Activated CD4-positive, alpha-beta T cell treated with anti-CD3 and anti-CD28 coated beads, Interleukin-2, amount 50 U/mL, for 16 hours (primary cell): ENCODE measurements around the gene SPAM1.
"Not testable (repeated sequence)": the region's sequence is repeated elsewhere in the genome, so short reads cannot be mapped to it uniquely, and the experiment has no call there.

ENCODE experiments used
- DNase-seq: peaks from one replicate; pipeline ENCODE4 v3.0.0-alpha.2; 2020

Gene SPAM1, protein sequence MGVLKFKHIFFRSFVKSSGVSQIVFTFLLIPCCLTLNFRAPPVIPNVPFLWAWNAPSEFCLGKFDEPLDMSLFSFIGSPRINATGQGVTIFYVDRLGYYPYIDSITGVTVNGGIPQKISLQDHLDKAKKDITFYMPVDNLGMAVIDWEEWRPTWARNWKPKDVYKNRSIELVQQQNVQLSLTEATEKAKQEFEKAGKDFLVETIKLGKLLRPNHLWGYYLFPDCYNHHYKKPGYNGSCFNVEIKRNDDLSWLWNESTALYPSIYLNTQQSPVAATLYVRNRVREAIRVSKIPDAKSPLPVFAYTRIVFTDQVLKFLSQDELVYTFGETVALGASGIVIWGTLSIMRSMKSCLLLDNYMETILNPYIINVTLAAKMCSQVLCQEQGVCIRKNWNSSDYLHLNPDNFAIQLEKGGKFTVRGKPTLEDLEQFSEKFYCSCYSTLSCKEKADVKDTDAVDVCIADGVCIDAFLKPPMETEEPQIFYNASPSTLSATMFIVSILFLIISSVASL

DNA sequence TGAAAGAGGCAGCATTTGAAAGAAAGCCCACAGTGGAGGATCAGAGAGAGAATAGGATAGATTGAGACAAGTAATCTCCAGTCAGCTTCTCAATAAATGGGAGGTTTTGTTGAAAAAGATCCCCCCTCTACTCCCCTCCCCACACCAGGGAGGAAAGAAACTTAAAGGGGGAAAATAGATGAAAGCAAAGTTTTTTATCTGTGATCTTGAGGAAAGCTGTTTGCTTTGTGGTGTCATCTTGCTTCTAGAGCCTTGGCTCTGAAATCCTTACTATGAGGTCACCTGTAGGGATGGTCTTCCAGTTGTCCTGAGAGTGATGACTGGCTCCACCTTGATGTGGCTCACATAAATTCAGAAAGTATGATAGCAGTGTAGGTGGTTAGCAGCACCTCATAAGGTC lies at the start of gene SPAM1:
Gene SPAM1 (plus strand): TSS at position 301 of the 400 bp plus-strand sequence. CDS start 28,330 bp downstream, outside the sequence.
- DNase-seq = no peak

DNA sequence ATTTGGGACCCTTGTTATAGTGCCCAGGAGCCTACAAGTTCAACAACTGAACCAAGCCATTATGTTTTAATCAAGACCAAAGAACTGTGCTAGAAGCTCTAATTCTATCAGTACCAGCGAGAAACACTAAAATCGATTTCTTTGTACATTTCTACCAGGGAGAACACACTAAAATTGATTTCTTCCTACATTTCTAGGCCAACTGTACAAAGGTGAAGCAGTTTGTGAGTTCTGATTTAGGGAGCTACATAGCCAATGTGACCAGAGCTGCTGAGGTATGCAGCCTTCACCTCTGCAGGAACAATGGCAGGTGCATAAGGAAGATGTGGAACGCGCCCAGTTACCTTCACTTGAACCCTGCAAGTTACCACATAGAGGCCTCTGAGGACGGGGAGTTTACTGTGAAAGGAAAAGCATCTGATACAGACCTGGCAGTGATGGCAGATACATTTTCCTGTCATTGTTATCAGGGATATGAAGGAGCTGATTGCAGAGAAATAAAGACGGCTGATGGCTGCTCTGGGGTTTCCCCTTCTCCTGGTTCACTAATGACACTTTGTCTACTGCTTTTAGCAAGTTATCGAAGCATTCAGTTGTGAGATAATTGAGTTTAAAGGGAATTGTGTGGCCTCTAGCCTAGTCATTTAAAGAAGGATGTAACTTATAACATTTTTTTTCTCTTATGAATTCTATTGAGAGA lies 48.3 kb upstream of the SPAM1 start:
- no peak for DNase-seq

DNA sequence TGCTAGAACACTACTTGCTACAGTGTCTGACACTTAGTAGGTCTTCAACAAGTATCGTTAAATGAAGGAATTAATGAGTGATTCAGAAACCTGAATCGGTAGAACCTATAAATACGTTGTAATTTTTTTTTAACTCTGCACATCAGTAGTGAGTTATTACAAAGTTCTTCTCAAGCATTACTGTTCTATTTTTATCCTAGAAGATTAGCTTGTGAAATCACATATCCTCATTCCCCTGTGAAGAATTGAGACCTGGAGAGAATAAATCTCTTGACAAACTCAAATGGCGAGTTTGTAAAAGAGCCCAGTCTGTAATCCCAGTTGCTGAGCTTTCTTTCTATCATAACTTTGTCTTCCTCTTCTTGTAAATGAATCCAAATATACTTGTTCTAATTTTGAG lies 45.4 kb upstream of the SPAM1 start:
- DNase-seq = no peak

DNA sequence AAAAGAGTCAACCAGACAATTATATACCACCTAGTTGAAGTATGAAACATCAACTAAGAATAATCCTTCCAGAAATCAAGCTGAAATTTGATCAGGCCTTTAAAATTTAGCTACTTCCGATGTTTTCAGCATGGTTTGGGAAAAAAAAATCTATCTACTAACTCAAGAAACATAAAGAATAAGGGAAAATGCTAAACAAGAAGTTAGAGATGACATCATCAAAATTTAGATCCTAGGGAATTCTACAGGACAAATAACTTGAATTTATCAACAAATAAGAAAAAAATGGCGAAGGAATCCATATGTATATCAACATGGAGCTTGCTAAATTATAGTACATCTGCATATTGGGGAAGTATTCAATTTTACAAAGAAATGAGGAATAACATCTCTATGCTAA lies 43.7 kb upstream of the SPAM1 start:
- no peak for DNase-seq

DNA sequence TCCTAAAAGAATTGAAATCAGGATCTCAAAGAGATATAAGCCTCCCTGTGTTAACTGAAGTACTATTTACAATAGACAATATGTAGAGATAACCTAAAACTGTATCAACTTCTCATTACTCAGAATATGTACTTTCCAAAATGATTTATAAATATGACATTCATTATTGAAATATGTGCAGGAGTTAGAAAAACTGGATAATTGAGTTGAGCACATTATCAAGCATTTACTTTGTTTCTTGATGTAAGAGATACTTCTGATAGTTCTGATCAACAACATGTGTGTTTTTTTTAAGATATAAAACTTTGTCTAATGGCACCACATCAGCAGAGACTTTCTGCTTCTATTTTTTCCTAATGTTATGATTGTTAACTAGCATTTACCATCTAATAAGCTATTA lies 41.9 kb upstream of the SPAM1 start:
- DNase-seq = no peak

DNA sequence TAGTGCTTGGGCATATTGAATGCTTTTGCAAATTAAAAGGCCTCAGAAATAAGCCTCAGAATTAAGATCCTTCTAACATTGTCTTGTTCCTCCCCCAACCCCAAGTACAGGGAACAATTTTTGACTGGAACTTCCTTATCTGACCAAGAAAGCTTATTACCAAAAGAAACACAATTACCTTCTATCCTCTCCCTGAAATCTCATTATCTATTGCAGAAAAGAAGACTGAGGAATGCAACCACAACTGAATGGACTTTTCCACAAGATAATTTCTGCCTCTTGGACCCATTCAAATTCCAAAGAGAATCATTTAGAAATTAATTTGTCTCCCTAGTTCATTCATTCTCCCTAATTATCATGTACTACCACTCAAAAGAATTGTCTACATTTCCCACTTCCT lies 36.8 kb upstream of the SPAM1 start:
- DNase-seq = no peak

DNA sequence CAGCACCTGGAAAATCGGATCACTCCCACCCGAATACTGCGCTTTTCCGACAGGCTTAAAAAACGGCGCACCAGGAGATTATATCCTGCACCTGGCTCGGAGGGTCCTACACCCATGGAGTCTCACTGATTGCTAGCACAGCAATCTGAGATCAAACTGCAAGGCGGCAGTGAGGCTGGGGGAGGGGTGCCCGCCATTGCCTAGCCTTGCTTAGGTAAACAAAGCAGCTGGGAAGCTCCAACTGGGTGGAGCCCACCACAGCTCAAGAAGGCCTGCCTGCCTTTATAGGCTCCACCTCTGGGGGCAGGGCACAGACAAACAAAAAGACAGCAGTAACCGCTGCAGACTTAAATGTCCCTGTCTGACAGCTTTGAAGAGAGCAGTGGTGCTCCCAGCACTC lies 30.3 kb upstream of the SPAM1 start:
- DNase-seq = not testable (repeated sequence)

DNA sequence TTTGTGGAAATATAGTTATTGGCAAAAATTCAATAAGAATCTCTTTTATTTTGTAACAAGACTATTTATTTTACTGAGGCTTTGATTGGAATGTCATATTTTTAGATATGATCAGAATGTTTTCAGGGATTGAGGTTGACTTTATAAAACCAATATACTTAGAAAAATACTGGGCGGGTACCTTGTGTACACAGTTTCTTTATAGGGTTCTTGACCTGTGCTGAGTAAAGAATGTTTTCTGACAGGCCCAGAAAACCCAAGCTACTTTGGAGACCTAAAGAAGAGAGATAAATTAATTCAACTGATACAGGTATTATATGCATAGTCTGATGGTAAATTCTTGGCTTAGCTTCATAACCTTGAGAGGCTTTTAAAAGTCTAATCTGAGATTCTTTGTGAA lies 23.9 kb upstream of the SPAM1 start:
- DNase-seq = no peak

DNA sequence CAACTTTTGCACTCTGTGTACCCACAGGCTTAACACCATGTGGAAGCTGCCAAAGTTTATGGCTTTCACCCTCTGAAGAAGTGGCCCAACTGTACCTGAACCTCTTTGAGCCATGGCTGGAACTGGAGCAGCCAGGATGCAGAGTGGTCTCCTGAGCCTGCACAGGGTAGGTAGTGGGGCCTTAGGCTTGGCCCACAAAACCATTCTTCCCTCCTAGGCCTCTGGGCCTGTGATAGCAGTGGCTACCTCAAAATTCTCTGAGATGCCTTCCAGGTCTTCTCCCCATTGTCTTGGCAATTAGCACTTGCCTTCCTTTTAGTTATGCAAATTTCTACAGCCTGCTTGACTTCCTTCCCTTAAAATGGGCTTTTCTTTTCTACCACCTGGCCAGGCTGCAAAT lies 19.3 kb upstream of the SPAM1 start:
- no peak for DNase-seq

DNA sequence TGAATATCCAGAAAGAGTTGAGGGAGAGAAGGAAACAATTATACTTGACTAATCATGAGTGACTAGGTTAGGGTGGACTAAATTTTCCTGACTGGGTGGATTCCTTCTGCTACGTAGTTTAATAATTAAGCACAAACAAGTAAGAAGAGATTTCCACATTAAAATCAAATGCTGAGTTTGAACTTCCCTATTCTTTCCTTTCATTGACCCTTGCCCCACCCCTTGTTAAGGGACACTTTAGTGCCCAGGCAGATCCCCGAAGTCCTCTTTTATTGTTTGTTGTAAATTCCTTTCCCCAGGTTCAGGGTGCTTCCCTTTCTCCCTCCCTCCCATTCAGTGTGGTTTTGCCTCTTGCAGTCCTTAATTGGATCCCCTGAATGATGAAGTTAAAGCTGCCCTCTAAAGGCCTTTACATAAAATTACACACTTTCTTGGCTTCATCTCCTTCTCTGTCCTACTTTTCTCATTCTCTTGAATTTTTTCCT lies 8.8 kb upstream of the SPAM1 start:
- no peak for DNase-seq

DNA sequence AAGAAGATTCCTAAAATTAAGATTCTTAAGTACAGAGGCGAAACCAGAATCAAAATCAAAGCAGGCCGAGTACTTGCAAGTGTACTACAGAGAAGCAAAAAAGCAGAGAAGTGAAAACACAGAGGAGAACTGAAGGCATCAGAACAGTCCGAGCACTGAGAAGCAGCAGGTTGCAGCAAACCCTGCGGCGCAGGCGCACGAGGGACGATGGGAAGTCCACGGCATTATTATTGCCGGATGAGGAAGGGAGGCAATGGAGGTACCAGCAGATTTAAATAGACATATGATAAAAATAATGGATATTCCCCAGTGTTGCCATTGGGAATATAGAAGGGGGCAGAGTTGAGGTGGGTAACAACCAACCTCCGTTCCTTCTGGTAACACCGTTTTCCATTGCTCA lies 7.2 kb upstream of the SPAM1 start:
- DNase-seq = no peak

DNA sequence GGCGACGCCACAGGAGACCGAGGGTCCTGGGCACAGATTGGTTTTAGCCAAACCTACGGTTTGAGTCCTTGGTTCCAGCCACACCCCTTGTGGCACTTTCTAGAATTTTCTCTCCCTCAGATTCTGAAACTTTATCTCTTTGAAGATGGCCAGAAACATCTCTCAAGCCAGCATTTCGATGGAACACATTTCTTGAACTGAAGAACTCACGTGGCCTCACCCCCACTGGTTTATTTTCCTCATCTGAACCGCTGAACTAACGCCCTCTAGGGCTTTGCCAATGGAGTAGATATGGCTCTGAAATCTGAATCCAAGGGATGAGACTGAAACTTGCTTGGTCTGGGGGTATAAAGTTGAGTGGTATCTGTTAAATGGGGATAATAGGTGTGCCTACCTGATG lies 6.7 kb upstream of the SPAM1 start:
- DNase-seq = no peak

DNA sequence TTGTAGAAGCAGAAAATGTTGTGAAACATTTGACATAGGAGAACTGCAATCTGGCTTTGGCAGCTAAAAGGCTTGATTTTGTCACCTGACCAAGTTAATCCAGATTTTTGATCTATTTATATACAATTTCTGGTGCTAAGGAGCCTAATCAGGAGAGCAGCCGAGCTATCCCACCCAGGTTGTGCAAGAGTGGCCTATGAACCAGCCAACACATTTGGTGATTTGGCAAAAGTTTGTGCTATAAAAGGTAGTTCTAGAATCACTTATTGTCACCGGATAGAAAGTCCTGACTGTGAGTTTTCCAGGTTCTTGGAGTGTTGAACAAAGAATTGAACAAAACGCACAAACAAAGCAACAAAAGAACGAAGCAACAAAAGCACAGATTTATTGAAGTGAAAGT lies 1.4 kb upstream of the SPAM1 start:
- no peak for DNase-seq

DNA sequence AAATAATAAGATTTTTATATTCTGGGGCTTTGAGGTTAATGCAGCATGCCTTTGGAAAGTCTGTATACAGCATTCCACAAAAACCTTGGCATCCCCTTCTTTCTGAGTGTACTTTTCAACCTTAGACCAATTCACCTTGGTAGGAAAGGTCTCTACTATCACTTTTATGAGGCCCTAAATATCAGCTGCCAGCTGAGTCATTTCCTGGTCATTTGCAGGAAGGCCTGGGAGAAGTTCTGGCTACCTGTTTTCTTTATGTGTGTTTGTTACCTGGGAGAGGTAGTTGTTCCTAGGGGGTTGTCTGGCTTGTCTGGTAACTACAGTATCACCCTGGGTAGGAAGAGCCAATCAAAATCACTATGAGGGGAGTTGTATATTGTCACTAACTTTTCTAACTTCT lies 4.1 kb downstream of the SPAM1 start:
- DNase-seq = no peak

DNA sequence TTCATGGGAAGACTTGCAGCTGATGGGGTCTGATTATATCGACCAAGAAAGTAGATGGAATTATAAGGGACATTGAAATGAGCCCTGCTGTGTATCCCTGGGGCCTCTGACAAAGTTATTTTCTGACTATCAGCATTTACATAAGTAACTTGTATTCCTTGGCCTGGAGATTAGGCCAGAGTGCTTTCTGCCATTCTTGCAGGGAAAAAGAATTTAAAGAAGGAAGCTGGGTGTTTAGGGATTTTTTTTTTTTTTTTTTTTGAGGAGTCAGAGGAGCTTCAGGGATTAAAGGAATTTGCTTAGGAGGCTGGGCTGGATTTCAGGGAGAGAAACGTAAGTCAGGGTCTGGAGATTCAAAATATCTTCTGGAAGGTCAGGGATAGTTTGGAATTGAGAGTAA lies 4.6 kb downstream of the SPAM1 start:
- DNase-seq = no peak

DNA sequence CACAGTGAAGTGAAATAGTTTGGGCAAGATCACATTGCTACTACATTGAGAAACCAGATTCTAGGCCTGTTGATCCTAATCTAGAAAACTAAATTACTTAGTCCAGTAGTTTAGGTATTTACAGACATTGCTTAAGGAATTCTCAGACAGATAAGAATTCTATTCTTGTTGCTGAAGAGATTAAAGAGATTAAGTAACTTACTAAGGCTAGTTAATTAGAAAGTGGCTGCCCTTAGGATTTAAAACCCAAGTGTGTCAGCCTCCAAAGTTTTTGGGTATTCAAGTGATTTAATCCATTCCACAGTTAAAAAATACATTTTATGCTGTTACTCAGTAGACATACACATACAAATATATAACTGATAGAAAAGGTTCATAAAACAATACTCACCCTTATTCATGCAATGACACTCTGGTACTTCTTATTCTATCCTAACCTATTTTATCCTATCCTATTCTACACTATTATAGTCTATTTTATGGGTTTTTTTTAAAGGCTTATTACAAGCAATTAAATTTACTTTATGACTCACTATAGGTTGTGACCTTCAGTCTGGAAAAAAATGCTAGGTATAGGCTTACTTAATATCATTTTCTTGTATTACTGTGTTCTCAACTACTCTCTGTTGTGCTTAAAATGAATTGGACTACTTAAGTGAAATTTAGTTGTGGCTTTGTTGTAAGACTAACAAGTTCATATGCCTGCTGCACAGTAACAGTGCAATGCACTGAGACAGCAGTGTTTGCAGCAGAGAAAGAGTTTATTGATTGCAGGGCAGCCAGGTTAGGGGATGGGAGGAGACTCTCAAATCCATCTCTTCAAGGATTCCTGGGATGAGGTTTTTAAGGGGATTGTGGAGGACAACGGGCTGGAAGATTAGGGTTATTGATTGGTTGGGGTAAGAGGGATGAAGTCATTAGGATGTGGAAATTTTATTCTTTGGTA lies 10.7 kb downstream of the SPAM1 start:
- no peak for DNase-seq

DNA sequence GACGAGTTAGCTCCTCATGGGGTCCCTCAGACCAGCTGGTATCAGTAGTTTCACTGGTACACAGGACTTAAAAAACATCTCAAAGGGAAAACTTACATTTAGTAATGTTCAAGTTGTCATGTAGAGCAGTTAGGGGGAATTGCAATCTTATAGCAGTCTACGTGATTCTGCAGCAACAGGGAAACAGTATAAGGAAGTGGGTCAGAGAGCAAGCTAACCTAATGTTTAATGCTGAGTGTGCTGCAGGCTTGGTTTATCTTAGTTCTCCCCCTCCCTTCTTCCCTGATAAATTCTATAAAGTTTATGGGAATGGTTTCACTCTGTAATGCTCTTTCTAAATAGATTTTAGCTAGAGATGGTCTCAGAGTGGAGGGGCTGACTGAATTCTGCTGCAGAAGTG lies 11.3 kb downstream of the SPAM1 start:
- no peak for DNase-seq

DNA sequence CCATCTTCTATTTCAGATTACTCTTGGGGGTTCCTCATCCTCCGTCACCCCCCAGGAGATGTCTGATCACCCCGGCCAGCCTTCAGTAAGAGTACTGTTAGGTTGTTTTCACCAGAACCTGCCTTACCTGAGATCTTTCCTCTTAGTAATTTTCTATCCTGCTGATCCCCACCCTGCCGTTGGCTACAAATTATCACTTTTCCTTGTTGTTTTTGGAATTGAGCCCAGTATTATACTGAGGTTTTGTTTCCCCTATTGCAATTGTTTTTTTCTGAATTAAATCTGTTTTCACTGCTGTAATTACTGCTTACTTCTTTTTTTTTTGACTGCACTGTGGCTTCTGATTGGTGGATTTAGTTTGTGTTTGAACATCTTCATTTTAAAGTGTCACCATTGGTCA lies 14.7 kb downstream of the SPAM1 start:
- DNase-seq = no peak

DNA sequence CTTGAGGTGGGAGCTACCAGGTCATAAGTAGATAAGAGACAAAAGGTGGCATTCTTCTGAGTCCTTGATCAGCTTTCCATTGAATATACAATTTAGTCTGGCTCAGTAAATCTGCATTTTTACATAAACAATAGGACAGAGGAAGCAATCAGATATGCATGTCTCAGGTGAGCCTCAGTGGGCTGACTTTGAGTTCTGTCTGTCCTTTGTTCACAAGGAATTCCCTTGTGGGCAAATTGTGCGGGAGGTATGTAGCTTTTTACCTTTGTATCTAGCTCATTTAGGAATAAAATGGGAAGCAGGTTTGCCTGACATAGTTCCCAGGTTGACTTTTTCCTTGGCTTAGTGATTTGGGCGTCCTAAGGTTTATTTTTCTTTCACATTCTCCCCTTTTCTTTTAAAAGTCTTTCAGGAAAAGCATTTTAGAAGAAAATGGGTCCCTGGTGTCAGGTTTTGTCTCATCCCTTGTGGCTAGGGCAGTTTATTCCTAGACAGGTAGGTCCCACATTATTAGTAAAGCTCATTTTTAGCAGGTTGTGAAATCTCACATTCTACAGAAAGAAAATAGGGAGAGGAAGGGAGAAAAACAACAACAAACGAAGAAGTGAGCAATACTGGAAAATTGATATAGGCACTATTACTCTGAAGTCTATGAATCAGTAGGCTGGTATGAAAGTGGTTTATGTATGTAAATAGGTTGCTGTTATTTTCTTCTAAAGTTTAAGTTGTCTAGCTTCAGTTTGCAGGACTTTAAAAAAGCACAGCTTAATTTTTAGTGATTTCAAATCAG lies 16.5 kb downstream of the SPAM1 start:
- no peak for DNase-seq

DNA sequence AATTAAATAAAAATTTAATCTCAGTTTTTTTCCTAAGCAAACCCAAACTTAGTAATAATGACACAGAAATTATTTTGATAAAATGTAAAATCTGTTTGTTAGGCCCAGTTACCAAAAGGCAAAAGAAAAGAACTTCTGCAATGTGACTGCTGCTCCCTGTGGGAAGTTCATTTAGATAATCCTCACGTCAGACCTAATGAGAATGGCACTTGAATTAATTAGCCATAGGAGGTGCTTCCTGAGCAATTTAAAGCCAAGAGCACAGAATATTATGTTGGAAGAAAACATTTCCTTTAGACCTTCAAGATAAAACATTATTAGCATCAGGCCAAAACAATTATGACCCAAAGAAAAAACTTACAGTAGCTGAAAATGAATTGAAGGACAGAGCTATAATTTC lies 19.4 kb downstream of the SPAM1 start:
- DNase-seq = no peak

DNA sequence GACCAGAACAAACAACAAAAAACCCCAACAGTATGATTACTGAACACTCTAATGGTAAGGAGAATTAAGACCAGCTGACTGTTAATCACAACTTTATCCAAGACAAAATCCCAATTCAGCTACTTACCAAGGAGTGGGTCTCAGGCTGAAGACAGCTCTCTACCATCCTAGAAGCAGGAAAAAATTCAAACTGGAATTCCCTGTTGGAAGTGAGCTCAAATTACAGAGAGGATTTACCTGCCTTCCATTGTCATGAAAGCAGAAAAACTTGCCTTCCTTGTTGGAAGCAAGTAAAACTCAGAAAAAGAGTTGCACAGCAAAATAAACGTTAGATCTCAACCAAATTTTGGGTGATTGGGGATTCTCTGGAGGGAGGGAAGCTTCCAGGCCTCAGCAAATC lies 20.9 kb downstream of the SPAM1 start:
- DNase-seq = no peak

DNA sequence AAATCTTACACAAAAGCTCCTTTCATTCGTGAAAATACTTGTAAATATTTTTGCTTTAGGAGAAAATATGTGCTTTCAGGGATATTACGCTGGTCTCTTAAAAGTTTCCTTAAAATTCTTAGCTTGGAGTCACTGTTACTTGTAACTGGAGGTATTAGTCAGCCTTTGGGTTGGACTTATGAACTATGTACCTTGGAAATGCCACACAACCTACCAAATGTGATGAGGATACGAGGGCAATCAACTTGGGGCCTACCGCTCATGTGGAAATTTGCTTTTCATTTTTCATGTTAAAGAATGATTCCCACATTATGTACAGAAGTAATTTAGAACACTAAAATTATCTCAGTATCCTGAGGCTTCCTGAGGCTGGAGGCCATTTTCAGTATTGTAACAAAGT lies 23.1 kb downstream of the SPAM1 start:
- no peak for DNase-seq
